Activated B cell treated with CpG ODN at 0.5 μM for 24 hours (primary cell): ENCODE measurements around the gene NXN. TPM values are rescaled to one million over a fixed set of nuclear protein-coding genes. Genes with fewer than 3 reads are reported as not detected.
"Not testable (repeated sequence)": the region's sequence is repeated elsewhere in the genome, so short reads cannot be mapped to it uniquely, and the experiment has no call there.

Experiments used
- ATAC-seq: fragments of 200-7000 bp; cut with Tn5 transposase; one replicate; pipeline ENCODE4 v1.10.0; 2021; ENCODE audit warnings: low read depth, mild to moderate bottlenecking, moderate library complexity
- CTCF ChIA-PET: fragments of 350-600 bp; sonication (Branson Sonifier 250); formaldehyde crosslinking; loops from one replicate; lab custom pipeline; 2021; ENCODE audit warnings: antibody characterized with exemption; lab: Charles Lee
- POLR2A ChIA-PET: fragments of 350-600 bp; sonication (Branson Sonifier 250); formaldehyde crosslinking; loops from one replicate; lab custom pipeline; 2021; ENCODE audit warnings: antibody characterized with exemption; lab: Charles Lee
- DNase-seq: peaks from one replicate; pipeline ENCODE4 v3.0.0; 2022
- H3K27ac Mint-ChIP-seq: one replicate; pipeline ENCODE4 v1.8.0; 2020; ENCODE audit warnings: mixed read lengths
- H3K27me3 Mint-ChIP-seq: one replicate; pipeline ENCODE4 v1.8.0; 2021; ENCODE audit warnings: mixed read lengths
- H3K36me3 Mint-ChIP-seq: one replicate; pipeline ENCODE4 v1.8.0; 2021; ENCODE audit warnings: low read depth, mixed read lengths
- H3K4me1 Mint-ChIP-seq: one replicate; pipeline ENCODE4 v1.8.0; 2021; ENCODE audit warnings: mixed read lengths
- H3K4me3 Mint-ChIP-seq: one replicate; pipeline ENCODE4 v1.8.0; 2020; ENCODE audit warnings: mild to moderate bottlenecking, mixed read lengths
- H3K9me3 Mint-ChIP-seq: one replicate; pipeline ENCODE4 v1.8.0; 2020; ENCODE audit warnings: mixed read lengths
- CTCF ChIP-seq: fragments of 200-600 bp; IDR thresholded peaks from one replicate; pipeline ENCODE4 v1.8.0; 2022; ENCODE audit warnings: antibody characterized with exemption, mild to moderate bottlenecking
- intact Hi-C: fragments of 100-400 bp; cut with micrococcal nuclease; formaldehyde crosslinking; loops from one replicate; pipeline ENCODE4 v1.15.1; 2024
- total RNA-seq: library from RNA; stranded (reverse); gene quantifications from 2 replicates; pipeline ENCODE4 v1.2.3, GENCODE V29; 2022

Gene NXN
- total RNA-seq, 1 donor from 2014 or later, result 0.22 TPM

GRCh38 chr17:929586-929985 lies 50.0 kb downstream of the NXN start:
- intact Hi-C loops, result no loop called here
- ATAC-seq, result no peak
- ChIA-PET POLR2A (no interaction called here), CTCF (no interaction called here)
- DNase-seq, result no peak
- H3K36me3 Mint-ChIP-seq, result no peaks in the 10 kb centered on the region
- no peaks in the 10 kb centered on the region for H3K4me1 Mint-ChIP-seq
- no peak overlapping the region for H3K4me3 Mint-ChIP-seq
- no peak for TF ChIP-seq CTCF
- peaks cover 13% of the 10 kb centered on the region for H3K27me3 Mint-ChIP-seq
- no peak overlapping the region for H3K27ac Mint-ChIP-seq
- H3K9me3 Mint-ChIP-seq, result no peaks in the 10 kb centered on the region

- Mint-ChIP-seq H3K4me1 (no peaks in the 10 kb centered on the region), H3K27me3 (peaks cover 13% of the 10 kb centered on the region), H3K36me3 (no peaks in the 10 kb centered on the region), H3K27ac (no peak overlapping the region), H3K9me3 (no peaks in the 10 kb centered on the region), H3K4me3 (no peak overlapping the region)
- no peak for TF ChIP-seq CTCF
- ATAC-seq (no peak), DNase-seq (no peak)
- POLR2A ChIA-PET, result no interaction called here
- CTCF ChIA-PET, result no interaction called here
- intact Hi-C loops, result no loop called here
These were observed 51.7 kb downstream of the NXN start for GRCh38 chr17:927611-928461.

- no peaks in the 10 kb centered on the region for H3K4me1 Mint-ChIP-seq
- no peak overlapping the region for H3K27ac Mint-ChIP-seq
- TF ChIP-seq CTCF, result no peak
- intact Hi-C loops, result no loop called here
- DNase-seq, result no peak
- CTCF ChIA-PET, result no interaction called here
- H3K27me3 Mint-ChIP-seq, result peaks cover 12% of the 10 kb centered on the region
- no peaks in the 10 kb centered on the region for H3K9me3 Mint-ChIP-seq
- POLR2A ChIA-PET, result no interaction called here
- no peak for ATAC-seq
- H3K4me3 Mint-ChIP-seq, result no peak overlapping the region
- H3K36me3 Mint-ChIP-seq, result no peaks in the 10 kb centered on the region
These were observed 53.8 kb downstream of the NXN start for GRCh38 chr17:925817-926216.

GRCh38 chr17:924711-925475 lies 54.7 kb downstream of the NXN start:
- no peak for TF ChIP-seq CTCF
- ATAC-seq, result no peak
- intact Hi-C loops, result no loop called here
- CTCF ChIA-PET, result no interaction called here
- no peak for DNase-seq
- H3K4me3 Mint-ChIP-seq, result no peak overlapping the region
- POLR2A ChIA-PET, result no interaction called here
- H3K27ac Mint-ChIP-seq, result no peak overlapping the region
- H3K4me1 Mint-ChIP-seq, result no peaks in the 10 kb centered on the region
- H3K9me3 Mint-ChIP-seq, result no peaks in the 10 kb centered on the region
- no peaks in the 10 kb centered on the region for H3K36me3 Mint-ChIP-seq
- peaks cover 12% of the 10 kb centered on the region for H3K27me3 Mint-ChIP-seq

- H3K4me1 Mint-ChIP-seq, ATAC-seq, POLR2A ChIA-PET, H3K9me3 Mint-ChIP-seq, H3K4me3 Mint-ChIP-seq, H3K36me3 Mint-ChIP-seq, DNase-seq, CTCF ChIA-PET, H3K27ac Mint-ChIP-seq, intact Hi-C loops: not testable (repeated sequence)
- peaks cover 12% of the 10 kb centered on the region for H3K27me3 Mint-ChIP-seq
These were observed 55.3 kb downstream of the NXN start for GRCh38 chr17:924306-924705.
